ENCODE measurements around the gene OCA2.
"Not testable (repeated sequence)": the region's sequence is repeated elsewhere in the genome, so short reads cannot be mapped to it uniquely, and the experiment has no call there.

OCA2 gene

DNA sequence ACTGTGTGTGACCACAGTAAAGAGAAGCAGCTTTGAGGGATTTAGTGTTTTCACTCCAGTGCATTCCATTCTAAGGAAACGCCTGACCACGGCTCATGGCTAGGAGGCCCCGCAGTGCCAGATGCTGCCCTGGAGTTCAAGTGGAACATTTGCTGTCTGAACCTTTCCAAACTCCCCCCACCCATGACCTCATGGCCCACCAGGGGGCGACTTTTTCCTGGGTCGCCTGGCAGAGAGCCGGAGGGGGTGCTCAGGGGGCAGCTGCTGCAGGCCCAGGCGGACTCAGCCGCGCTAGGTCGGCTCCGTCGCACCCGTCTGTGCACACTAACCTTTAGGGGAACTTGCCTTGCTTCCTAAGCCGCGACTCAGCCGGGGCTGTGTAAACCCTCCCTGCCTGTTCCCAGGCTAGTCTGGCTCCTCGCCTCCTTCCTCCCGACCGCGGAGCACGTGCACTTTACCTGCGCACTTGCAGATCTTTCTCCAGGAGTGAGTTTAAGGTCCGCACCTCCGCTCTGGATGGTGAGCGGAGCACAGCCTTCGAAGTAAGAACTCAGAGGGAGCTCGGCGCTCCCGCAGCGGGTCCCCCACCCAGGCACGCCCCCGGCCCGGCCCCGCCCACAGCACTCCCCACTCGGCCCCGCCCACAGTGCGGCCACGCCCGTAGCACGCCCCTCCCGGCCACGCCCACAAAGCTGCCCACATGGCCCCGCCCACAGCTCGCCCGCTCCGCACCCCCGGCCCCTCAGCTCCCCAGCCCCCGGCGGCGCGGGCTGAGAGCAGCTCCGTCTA, at the start of gene OCA2:
Gene OCA2 (minus strand): TSS at position 550 of the 789 bp plus-strand sequence. CDS start 17,441 bp downstream, outside the sequence.
- peak; percentile 7 to 22 for DNase-seq

DNA sequence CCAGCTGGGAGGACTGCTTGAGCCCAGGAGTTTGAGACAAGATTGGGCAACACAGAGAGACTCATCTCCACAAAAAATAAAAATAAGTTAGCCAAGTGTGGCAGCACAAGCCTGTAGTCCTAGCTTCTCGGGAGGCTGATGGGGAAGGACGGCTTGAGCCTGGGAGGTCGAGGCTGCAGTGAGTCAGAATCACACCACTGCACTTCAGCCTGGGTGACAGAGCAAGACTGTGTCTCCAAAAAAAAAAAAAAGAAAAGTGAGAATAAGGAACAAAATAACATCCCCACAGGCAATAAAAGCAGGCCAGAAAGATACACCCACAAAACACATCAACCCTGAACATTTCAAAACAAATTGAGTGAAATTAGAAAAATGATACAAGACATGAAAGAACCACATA, 48.7 kb upstream of the OCA2 start:
- DNase-seq: peak; percentile 8 to 55

DNA sequence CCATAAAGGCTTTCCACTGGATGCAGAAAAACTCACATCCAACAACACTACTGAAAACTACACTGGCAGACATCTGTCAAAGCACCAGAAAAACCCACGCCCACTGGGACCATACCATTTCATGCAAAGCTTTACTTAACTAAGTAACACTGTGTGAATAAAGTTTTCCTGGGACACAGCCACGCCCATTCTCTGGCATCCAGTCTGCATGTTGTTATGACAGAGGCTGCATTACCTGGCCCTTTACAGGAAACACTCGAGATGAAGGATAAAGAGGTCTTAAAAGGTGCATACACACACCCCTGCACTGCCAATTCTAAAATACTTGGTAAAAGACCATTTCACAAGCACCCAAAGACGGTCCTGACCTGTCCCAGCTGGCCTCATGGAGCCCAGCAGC, 46.3 kb upstream of the OCA2 start:
- not testable (repeated sequence) for DNase-seq

DNA sequence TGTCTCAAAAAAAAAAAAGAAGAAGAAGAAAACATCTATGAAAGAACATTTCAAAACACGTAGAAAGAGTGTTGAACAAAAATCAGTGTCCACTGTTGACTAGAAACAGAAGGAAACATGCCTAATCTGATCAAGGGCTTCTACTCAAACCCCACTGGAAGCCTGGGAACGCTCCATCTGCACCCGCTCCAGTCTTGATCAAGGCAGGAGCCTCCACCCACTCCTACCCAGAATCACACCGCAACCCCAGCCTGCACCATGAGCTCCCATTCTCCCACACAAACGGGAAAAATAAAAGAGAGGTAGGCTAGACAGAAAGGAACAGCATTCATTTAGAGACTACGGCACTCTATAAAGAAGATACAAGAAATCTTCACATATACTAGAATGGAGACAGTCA, 40.9 kb upstream of the OCA2 start:
- DNase-seq: no peak

DNA sequence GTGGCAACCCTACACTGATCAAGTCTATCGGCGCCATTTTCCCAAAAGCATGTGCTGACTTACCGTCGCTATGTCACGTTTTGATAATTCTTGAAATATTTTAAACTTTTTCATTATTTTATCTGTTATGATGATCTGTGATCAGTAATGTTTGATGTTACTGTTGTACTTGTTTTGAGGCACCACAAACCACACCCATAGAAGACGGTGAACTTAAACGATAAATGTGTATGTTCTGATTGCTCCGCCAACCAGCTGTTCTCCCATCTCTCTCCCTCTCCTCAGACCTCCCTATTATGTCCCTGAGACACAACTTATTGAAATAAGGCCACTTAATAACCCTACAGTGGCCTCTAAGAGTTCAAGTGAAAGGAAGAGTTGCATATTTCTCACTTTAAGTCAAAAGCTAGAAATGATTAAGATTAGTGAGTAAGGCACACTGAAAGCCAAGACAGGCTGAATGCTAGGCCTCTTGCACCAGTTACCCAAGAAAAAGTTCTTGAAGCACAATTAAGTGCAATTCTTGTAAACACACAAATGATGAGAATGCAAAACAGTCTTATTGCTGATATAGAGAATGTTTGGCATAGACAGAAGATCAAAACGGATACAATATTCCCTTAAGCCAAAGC, 38.4 kb upstream of the OCA2 start:
- not testable (repeated sequence) for DNase-seq

DNA sequence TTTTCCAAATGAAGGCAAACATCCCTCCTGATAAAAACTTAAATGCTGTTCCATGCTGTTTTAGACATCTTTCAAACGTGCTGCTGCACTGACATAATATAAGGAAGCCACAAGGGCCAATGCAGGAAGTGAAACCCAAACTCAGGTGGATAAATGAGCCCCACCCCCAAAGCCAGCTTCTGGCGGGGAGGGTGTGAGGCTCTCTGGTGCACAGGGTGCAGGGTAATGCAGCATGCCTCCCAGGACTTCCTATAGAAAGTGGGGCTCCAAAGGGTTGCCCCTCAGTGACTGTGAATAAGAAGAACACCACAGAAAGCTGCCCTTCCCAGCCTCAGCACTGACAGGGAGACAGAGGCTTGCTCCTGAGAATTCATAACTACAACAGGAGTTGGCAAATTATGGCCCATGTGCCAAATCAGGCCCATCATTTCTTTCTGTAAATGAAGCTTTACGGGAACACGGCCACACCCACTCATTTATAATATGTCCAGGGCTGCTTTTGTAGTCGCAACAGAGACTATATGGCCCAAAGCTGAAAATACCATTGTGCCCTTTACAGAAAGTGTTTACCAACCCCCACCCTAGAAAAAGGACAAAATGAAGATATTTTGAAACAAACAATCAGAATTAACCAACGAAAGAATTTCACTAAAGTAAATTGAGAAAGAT, 37.3 kb upstream of the OCA2 start:
- DNase-seq: not testable (repeated sequence)

DNA sequence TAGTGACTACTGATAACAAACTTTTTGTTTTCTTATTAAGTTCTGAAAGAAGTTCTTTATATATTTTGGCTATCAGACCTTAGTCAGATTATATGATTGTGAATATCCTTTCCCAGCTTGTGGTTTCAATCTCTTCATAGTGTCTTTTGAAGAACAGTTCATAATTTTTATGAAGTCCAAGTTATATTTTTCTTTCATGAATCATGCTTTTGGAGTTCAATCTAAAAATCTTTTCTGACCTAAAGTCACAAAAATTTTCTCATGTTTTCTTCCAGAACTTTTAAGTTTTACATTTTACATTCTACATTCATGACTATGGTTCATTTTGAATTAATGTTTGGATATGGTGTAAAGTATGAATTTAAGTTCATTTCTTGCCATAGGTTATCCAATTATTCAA, 34.2 kb upstream of the OCA2 start:
- no peak for DNase-seq

DNA sequence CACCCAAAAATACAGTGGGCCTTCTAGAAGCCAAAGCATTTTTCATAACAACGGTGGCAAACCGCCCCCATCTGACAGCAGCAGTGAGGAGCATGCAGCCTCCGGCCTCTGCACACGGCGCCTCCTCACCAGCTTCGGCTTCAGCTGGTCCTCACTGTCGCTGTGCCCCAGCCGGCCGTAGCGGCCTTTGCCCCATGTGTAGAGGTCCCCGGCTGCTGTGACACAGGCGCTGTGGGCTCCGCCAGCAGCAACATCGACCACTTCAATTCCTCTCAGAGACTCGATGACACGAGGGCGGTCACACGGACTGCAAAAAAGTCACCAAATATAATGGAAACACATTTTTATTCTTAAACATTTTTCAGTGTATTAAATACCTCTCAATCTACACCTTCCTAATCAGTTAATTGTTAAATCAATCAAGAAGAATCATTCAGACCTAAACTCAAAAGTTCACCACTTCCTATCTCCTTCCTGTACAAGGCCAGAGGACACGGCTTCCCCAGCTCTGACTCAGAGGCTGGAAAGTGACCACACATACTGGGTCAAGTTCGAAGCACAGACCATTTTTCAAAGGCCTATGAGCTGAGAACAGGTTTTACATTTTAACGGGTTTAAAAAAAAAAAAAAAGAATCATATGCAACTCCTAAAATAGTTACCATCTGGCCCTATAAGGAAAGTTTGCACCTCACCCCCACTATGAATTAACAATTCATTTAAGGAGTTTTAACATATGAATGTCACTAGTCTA, 33.6 kb upstream of the OCA2 start:
- DNase-seq: no peak

DNA sequence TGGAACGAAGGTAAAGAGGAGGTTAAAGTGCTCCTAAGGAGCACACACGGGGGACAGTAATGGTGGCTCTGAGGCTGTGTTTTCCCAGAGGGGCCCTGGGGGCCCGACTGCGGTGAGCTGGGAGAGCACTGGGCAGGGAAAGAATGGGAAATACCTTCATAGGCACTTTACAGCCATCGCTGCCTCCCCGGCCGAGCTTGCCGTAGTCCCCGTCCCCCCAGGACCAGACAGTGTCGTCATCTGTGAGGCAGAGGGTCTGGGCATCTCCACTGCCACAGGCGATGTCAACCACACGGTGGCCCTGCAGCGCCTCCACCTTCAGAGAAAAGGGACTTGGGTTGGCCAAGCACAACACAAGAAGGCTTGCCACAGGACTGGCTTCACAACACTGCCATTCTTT, 32.8 kb upstream of the OCA2 start:
- DNase-seq: no peak

DNA sequence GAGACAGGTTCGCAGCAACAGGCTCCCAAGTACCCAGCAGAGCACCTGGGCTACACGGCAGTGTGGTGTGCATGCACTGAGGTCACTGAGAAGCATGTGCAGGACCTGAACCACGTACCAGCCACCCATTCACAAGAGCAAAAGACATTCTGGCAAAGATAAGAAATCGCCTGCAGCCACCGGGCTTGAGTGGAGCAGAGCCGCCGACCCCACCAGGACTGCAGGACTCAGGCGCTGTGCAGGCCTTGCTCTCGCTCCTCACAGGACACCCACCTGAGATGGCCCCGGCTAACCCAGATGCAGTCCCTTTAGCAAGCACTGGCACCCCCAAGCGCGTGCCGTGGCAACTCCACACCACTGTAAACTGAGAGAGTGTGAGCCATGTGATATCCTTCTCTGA, 32.3 kb upstream of the OCA2 start:
- DNase-seq: no peak

DNA sequence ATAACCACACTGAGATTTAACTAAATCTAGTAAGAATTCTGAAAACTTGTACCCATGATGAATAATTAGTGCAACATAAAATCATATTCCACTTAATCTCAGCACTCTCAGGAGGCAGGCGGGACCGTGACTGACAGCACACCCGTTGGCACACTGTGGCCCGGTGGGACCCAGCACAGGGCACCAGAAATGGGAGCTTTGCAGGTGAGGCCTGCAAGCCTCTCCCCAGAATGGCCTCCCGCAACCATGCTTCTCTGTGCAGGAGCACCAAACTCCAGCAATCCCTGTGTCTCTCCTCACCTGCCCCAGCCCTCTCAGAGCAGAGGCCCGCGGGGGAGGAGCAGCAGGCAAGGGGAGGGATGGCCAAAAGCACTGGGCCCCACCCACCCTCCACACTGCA, 31.5 kb upstream of the OCA2 start:
- DNase-seq: no peak

DNA sequence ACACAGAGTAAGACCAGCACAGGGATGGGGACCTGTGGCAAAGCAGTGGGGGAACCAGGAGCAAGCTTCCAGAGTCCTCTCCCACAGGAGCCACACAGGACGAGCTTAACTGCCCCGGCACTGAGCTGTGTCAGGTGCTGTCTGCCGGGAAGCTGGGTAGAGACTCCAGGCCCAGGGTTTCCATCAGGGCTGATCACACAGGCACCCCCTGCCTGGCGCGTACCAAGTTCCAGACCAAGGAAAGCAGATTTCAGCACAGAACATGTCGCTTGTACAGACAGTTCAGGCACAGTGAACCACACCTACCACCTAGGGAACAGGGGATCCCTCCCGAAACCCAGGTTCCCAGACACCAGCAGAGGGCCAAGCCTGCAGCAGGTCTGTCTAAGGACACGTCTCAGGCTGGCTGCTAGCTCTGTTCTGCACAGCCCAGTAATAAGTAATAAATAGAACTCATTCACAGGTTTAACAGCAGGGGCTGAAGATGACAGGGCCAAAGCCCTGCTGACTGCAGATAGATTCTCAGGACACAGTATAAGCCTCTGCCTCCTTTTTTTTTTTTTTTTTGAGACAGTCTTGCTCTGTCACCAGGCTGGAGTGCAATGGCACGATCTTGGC, 30.2 kb upstream of the OCA2 start:
- DNase-seq: no peak

DNA sequence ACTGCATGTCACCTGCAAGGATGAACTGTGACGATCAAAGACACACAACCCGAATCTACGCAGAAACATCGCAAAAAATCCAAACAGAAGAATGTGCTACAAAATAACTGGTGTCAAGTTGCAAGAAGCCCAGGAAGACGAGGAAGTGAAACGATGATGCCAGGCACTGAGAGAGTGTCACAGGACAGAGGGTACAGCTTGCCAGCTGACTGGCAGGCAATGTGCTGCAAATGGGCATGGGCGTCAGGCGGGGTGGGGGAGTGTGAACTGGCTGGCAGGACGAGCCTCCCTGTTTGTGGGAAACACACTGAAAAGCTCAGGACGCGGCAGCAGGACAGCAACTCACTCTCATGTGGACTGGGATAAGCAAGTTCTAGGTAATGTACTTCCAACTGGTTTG, 28.9 kb upstream of the OCA2 start:
- peak; percentile 51 to 85 for DNase-seq

DNA sequence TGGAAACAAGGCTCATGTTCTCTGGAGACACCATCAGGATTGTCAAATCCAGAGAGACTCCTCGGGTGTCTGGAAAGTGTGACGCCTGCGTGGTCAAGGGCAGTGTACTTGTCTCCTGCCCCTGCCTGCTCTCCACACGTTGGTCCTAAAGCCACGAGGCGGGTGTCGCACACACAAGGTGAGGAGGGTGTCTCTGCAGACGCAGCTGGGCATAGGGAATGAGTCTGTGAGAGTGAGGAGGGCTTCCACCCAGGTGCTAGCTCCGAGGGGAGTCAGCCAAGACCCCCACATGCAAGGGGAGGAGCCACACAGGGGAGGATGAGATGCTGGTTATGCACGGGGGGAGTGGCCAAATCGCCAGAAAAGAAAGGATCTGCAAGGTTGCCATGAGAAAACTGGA, 27.9 kb upstream of the OCA2 start:
- no peak for DNase-seq

DNA sequence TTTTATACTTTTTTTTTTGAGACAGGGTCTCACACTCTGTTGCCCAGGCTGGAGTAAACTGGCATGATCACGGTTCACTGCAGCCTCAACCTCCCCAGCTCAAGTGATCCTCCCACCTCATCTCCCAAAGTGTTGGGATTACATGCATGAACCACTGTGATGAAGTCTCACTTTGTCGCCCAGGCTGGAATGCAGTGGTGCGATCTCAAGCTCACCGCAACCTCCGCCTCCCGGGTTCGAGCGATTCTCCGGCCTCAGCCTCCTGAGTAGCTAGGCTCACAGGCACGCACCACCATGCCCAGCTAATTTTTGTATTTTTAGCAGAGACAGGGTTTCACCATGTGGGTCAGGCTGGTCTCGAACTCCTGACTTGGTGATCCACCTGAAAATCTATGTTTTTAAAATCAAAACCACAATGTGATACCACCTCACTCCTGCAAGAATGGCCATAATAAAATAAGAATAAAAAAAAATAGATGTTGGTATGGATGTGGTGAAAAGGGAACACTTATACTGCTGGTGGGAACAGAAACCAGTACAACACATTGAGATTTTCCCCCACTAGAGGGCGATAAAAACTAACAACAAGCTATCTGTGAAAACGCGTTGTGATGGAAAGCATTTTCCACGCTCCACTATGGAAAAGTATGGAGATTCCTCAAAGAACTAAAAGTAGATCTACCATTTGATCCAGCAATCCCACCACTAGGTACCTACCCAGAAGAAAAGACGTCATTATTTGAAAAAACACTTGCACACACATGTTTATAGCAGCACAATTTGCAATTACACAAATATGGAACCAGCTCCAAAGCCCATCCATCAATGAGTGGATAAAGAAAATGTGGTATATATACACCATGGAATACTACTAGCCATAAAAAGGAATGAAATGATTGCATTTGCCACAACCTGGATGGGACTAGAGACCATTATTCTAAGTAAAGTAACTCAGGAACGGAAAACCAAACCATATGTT, 26.8 kb upstream of the OCA2 start:
- DNase-seq: peak; percentile 45 to 81

DNA sequence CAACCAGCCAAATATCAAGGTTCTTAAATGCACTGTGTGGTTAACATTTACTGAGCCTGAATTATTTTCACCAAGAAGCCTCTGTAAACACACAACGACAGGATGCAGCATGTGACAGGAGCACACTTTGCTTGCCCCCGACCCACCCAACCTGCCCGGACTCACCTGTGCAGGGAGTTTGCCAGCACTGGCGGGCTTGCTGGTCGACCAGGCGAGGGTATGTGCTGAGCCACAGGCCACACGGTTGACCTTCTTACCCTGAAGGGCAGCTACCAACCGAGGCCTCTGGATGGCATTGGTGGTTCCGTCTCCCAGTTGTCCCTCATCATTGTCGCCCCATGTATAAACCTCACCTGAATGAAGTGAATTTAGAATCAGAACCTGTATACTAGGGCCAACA, 25.7 kb upstream of the OCA2 start:
- no peak for DNase-seq

DNA sequence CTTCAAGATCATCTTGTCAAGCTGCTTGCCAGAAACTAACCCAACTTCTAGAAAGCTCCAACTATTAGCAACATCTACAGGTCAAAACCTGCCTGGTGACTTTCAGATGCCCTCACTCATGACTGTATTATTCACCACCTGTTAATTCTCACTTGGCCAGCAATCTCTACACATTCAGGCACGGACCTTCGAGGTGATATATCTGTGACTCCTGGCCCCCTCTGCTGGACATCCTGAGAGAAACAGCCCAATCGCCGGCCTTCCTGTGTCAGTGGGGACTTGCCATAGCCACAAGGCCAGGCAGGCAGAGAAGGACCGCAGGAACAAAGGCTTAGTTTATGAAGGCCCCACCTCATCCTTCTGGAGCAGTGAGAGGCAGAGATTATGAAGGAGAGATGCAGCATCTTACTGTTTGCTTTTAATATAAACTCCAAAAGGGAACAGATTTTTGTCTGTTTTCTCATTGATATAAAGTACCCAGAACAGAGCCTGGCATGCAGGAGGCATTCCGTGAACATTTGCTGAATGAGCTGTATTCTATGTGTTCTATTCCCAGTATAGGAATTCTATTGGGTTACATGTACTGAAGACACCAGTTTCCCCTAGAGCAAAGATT, 24.4 kb upstream of the OCA2 start:
- peak; percentile 29 to 69 for DNase-seq

DNA sequence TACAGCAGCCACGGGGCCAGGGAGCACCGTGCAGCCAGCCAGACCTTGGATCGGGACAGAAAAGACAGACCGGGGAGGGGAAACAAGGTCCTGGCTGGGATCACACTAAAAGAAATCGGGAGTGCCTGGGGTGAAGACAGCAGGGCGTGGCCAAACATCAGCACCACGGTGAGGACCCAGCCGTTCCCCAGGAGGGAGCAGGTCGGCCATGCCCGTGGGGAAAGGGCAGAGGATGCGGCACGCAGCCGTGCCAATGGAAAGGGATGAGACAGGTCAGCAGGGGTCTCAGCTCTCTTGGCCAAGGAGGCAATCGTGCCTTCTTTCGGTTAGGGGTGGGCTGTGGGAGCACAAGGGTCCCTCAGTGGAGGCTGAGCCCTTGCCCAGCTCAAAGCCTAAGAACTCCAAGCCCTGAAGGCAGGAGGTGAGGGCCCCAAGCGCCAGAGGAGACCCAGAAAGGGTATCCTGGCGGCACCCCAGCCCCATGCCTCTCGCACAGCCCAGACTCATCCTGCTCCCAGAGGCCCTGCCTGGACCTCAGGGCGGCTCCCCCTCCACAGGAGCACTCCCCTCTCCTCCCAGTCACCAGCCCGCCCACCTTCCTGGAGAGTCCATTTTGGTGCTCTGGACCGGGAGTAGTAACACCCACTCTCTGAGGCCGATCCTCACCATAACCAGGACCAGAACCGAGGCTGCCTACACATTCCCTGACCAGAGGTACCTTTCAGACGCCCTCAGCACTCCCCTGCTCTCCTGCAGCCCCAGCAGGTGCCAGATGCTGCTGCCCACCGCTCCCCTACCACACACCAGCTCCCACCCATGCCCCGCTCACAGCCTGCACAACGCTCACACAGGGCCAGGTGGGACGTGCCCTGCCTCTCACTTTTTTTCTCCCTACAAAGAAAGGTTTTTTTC, 23.2 kb upstream of the OCA2 start:
- DNase-seq: no peak

DNA sequence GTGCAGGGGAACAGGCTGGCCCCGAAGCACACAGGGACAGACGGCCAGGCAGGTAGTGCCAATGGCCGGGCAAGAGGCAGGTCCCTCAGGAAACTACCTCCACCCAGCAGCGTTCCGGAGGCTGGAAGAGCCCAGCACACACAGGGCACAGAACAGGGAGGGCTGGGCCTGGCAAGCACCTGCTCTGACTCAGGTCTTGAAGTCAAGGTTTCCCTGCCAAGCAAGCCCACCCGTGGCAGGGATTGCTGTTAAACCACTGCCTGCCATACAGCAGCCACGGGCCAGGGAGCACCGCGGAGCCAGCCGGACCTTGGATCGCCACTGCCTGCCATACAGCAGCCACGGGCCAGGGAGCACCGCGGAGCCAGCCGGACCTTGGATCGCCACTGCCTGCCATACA, 22.5 kb upstream of the OCA2 start:
- DNase-seq: not testable (repeated sequence)

DNA sequence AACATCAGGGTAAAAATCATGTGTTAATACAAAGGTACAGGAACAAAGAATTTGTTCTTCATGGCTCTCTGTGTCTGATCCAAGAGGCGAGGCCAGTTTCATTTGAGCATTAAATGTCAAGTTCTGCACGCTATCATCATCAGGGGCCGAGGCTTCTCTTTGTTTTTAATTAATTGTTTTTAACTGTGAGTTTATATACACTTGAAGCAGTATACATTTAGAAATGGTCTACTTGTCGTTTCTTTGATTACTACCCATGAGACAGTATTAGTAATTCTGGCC, 21.2 kb upstream of the OCA2 start:
- no peak for DNase-seq
